ENCODE measurements around the gene SHC2.

GRCh38 chr19:489418-490196 is 28.8 kb upstream of the SHC2 start:
- TF ChIP-seq CTCF (IDR thresholded peaks at IDR 0.05) (no peak), EP300 (IDR thresholded peaks at IDR 0.05) (no peak)
